ENCODE results near the gene CDK11B.
"Not testable (repeated sequence)": the region's sequence is repeated elsewhere in the genome, so short reads cannot be mapped to it uniquely, and the experiment has no call there.

Gene CDK11B

GRCh38 chr1:1680912-1681273 is 22.1 kb upstream of the CDK11B start:
- DNase-seq: no peak

GRCh38 chr1:1680031-1680911 is 21.5 kb upstream of the CDK11B start:
- DNase-seq: no peak

GRCh38 chr1:1678581-1679380 is 20.0 kb upstream of the CDK11B start:
- DNase-seq: peak in 3 of 5 experiments; percentile 19 to 63 (median 30)

- peak in 4 of 5 experiments; percentile 28 to 78 (median 45) for DNase-seq
Observed at GRCh38 chr1:1677718-1678580, 19.1 kb upstream of the CDK11B start.

GRCh38 chr1:1676087-1676486 is 17.3 kb upstream of the CDK11B start:
- DNase-seq: not testable (repeated sequence)

GRCh38 chr1:1675218-1675617 is 16.4 kb upstream of the CDK11B start:
- peak in 1 of 5 experiments; percentile 11 for DNase-seq

GRCh38 chr1:1674806-1675205 is 16.0 kb upstream of the CDK11B start:
- not testable (repeated sequence) for DNase-seq

- no peak for DNase-seq
Observed at GRCh38 chr1:1672181-1672965, 13.6 kb upstream of the CDK11B start.

- DNase-seq: no peak
Observed at GRCh38 chr1:1671365-1672119, 12.7 kb upstream of the CDK11B start.

GRCh38 chr1:1670866-1671265 is 12.1 kb upstream of the CDK11B start:
- no peak for DNase-seq

GRCh38 chr1:1669468-1670440 is 10.9 kb upstream of the CDK11B start:
- no peak for DNase-seq

- DNase-seq: no peak
Observed at GRCh38 chr1:1666526-1666925, 7.7 kb upstream of the CDK11B start.

GRCh38 chr1:1665815-1666251 is 7.0 kb upstream of the CDK11B start:
- peak in 3 of 5 experiments; percentile 8 to 28 (median 26) for DNase-seq

GRCh38 chr1:1664941-1665814 is 6.4 kb upstream of the CDK11B start:
- no peak for DNase-seq

- DNase-seq: not testable (repeated sequence)
Observed at GRCh38 chr1:1664318-1664717, 5.5 kb upstream of the CDK11B start.

- not testable (repeated sequence) for DNase-seq
Observed at GRCh38 chr1:1662830-1663560, 4.2 kb upstream of the CDK11B start.

GRCh38 chr1:1662392-1662791 is 3.6 kb upstream of the CDK11B start:
- DNase-seq: not testable (repeated sequence)

- not testable (repeated sequence) for DNase-seq
Observed at GRCh38 chr1:1648265-1648664, 10.5 kb downstream of the CDK11B start.

All from T-helper 2 cell (primary cell).